Heart left ventricle (tissue), 16 donors: ENCODE data around the gene NHSL2. TPM values are rescaled to one million over a fixed set of nuclear protein-coding genes. Genes with fewer than 3 reads are reported as not detected.
"Not testable (repeated sequence)": the region's sequence is repeated elsewhere in the genome, so short reads cannot be mapped to it uniquely, and the experiment has no call there.

Experiments used
- ATAC-seq, 4 donors: fragments of 200-7000 bp; cut with Tn5 transposase; one replicate each; pipeline ENCODE4 v1.9.1; 2020 to 2022; ENCODE audit warnings: moderate library complexity in 4 of 4, mild to moderate bottlenecking in 3 of 4, moderate number of reproducible peaks in 1 of 4
- DNase-seq, 5 donors: peaks; one replicate each; pipeline ENCODE4 v3.0.0-alpha.2; 2020
- H3K27ac ChIP-seq, 12 donors: fragments of 200-600 bp; sonication (generic) in 4 of 12; one replicate each; pipeline versions ENCODE4 v1.5.0 to v1.8.0; 2016 to 2022; ENCODE audit warnings: mild to moderate bottlenecking in 2 of 12
- H3K27me3 ChIP-seq, 9 donors: fragments of 200-600 bp; sonication (generic) in 2 of 9; one replicate each; pipeline versions ENCODE4 v1.5.1 to v1.8.0; 2016 to 2022; ENCODE audit warnings: mild to moderate bottlenecking in 3 of 9
- H3K36me3 ChIP-seq, 9 donors: fragments of 200-600 bp; sonication (generic) in 2 of 9; one replicate each; pipeline versions ENCODE4 v1.5.0 to v1.8.0; 2018 to 2022; ENCODE audit warnings: mild to moderate bottlenecking in 2 of 9
- H3K4me1 ChIP-seq, 12 donors: fragments of 200-600 bp; sonication (generic) in 4 of 12; one replicate each; pipeline versions ENCODE4 v1.5.0 to v1.8.0; 2016 to 2022; ENCODE audit warnings: mild to moderate bottlenecking in 3 of 12
- H3K4me3 ChIP-seq, 12 donors: fragments of 200-600 bp; sonication (generic) in 4 of 12; one replicate each; pipeline versions ENCODE4 v1.5.0 to v1.8.0; 2017 to 2022; ENCODE audit warnings: mild to moderate bottlenecking in 9 of 12, moderate library complexity in 4 of 12
- H3K9me3 ChIP-seq, 12 donors: fragments of 200-600 bp; sonication (generic) in 4 of 12; one replicate each; pipeline versions ENCODE4 v1.5.0 to v1.8.0; 2016 to 2022; ENCODE audit warnings: mild to moderate bottlenecking in 1 of 12
- CTCF ChIP-seq, 12 donors: fragments of 200-600 bp; sonication (generic) in 4 of 12; IDR thresholded peaks; one replicate each; pipeline versions ENCODE4 v1.5.0 to v1.8.0; 2018 to 2022; ENCODE audit warnings: antibody characterized with exemption in 12 of 12, mild to moderate bottlenecking in 5 of 12
- POLR2A ChIP-seq, 2 donors: fragments of 450-650 bp; IDR thresholded peaks; one replicate each; pipeline ENCODE4 v1.6.1; 2017; ENCODE audit warnings: antibody characterized with exemption in 2 of 2, mild to moderate bottlenecking in 2 of 2, moderate library complexity in 2 of 2
- WGBS, 4 donors: extraction: QIAGEN DNeasy Blood & Tissue Kit in 2 of 4; methylation state at CpG; one replicate each; pipeline versions ENCODE4 v1.1.5 to v1.1.7; 2013 to 2018; 5-methylcytosine and 5-hydroxymethylcytosine counted together
- intact Hi-C, 10 donors: fragments of 100-400 bp; cut with DNase I; formaldehyde crosslinking; loops; one replicate each; pipeline versions ENCODE4 v1.11.1 to v1.14.2; 2022
- polyA plus RNA-seq, 2 donors: library from polyadenylated mRNA; stranded (reverse); fragments of 200-250 nt; gene quantifications; one replicate each; pipeline ENCODE4 v1.2.3, GENCODE V29; 2013
- total RNA-seq, 9 donors: library from RNA; depleted of rRNA in 2 of 9; stranded (reverse); fragments of >200 nt in 2 of 9; fragmentation: NEBNext Ultra II Directional in 3 of 9; extraction: Animal tissue kit (Norgen Biotek cat#: 25700) in 3 of 9; gene quantifications; one replicate each; pipeline versions ENCODE4 v1.1.0 to v1.2.4, GENCODE V29; 2016 to 2023
- donor health status: ischemic (EF 13 %, LVEDD 7.1; RV severe dilation, severe dysfunction).
- donor health status: healthy with polysubstance abuse.
- donor health status: DM: no; HTN: yes; CAD: no.
- donor health status: DM: no; HTN: no; CAD: no.
- donor health status: ischemic (EF 25% LVEDD 6.9; RV normal size, moderate dysfunction).
- donor health status: ischemic (EF 25% LVEDD 5.7; RV mildly dilated, moderate dysfunction).
- donor health status: healthy.
- donor health status: DM: yes; HTN: yes; CAD: no.
- donor health status: ischemic (EF 35%, LVEDD 5.7; RV mildly dilated, moderate dysfunction).
- donor health status: nonischemic (EF 11% LVEDD 7.7; RV severe dilation, severe dysfunction).
- donor health status: DM: yes; HTN: yes; CAD: no.
- donor health status: PGD.
- donor health status: ischemic (EF 29% LVEDD 5.4; RV normal size, mild dysfunction).
- donor health status: nonischemic (EF 23%, LVEDD 6.1; RV moderate dilation, normal function).

Gene NHSL2
- total and polyA plus RNA-seq, 11 donors, result 1.8 to 14.0 (median 5.8) TPM

GRCh38 chrX:72053508-72053907 lies 142.9 kb downstream of the NHSL2 start:
- no peak overlapping the region for H3K4me3 ChIP-seq
- no peaks in the 10 kb centered on the region for H3K36me3 ChIP-seq
- ATAC-seq (no peak), DNase-seq (no peak)
- intact Hi-C loops, result no loop called here
- H3K4me1 ChIP-seq, result peaks cover 0 to 18% (median 0%) of the 10 kb centered on the region in 12 donors
- 84 to 98% (median 92%) methylated on average over 5 of the region's 5 CpGs for WGBS, 4 donors
- TF ChIP-seq POLR2A (IDR thresholded peaks at IDR 0.05), result no peak
- no peak for TF ChIP-seq CTCF (IDR thresholded peaks at IDR 0.05)
- H3K27ac ChIP-seq, result no peak overlapping the region
- no peaks in the 10 kb centered on the region for H3K9me3 ChIP-seq
- H3K27me3 ChIP-seq, result peaks cover 0 to 31% (median 0%) of the 10 kb centered on the region in 9 donors

- TF ChIP-seq CTCF (IDR thresholded peaks at IDR 0.05), result no peak
- no peak for TF ChIP-seq POLR2A (IDR thresholded peaks at IDR 0.05)
- Histone ChIP-seq H3K27ac (no peak overlapping the region), H3K4me1 (peaks cover 0 to 22% (median 0%) of the 10 kb centered on the region in 12 donors), H3K4me3 (no peak overlapping the region), H3K9me3 (no peaks in the 10 kb centered on the region), H3K27me3 (peaks cover 0 to 42% (median 0%) of the 10 kb centered on the region in 9 donors), H3K36me3 (no peaks in the 10 kb centered on the region)
- DNase-seq (no peak), ATAC-seq (no peak)
- 62 to 89% (median 79%) methylated on average over 19 of the region's 19 CpGs for WGBS, 4 donors
- intact Hi-C loops, result no loop called here
Measured at GRCh38 chrX:72054779-72055489, 144.3 kb downstream of the NHSL2 start.

- WGBS, 4 donors, result 43 to 48% (median 47%) methylated on average over 4 of the region's 4 CpGs
- Histone ChIP-seq H3K4me1 (peaks cover 0 to 28% (median 0%) of the 10 kb centered on the region in 12 donors), H3K4me3 (no peak overlapping the region), H3K27me3 (peaks cover 0 to 48% (median 0%) of the 10 kb centered on the region in 9 donors), H3K9me3 (no peaks in the 10 kb centered on the region), H3K27ac (no peak overlapping the region), H3K36me3 (no peaks in the 10 kb centered on the region)
- DNase-seq, result no peak
- ATAC-seq, result peak in 1 of 4 donors; percentile 34
- TF ChIP-seq POLR2A (IDR thresholded peaks at IDR 0.05), result no peak
- TF ChIP-seq CTCF (IDR thresholded peaks at IDR 0.05), result no peak
- intact Hi-C loops, result no loop called here
Measured at GRCh38 chrX:72057331-72057730, 146.7 kb downstream of the NHSL2 start.

GRCh38 chrX:72057849-72058248 lies 147.2 kb downstream of the NHSL2 start:
- Histone ChIP-seq H3K36me3 (no peaks in the 10 kb centered on the region), H3K4me1 (peaks cover 0 to 31% (median 0%) of the 10 kb centered on the region in 12 donors), H3K4me3 (no peak overlapping the region), H3K27ac (peak overlapping the region in 1 of 12 donors; percentile 22), H3K27me3 (peaks cover 0 to 53% (median 0%) of the 10 kb centered on the region in 9 donors), H3K9me3 (no peaks in the 10 kb centered on the region)
- intact Hi-C loops, result no loop called here
- TF ChIP-seq CTCF (IDR thresholded peaks at IDR 0.05) (no peak), POLR2A (IDR thresholded peaks at IDR 0.05) (no peak)
- WGBS, 4 donors, result 35 to 58% (median 46%) methylated on average over 1 of the region's 1 CpG
- no peak for DNase-seq
- no peak for ATAC-seq

GRCh38 chrX:72058346-72058745 lies 147.7 kb downstream of the NHSL2 start:
- H3K36me3 ChIP-seq, H3K4me3 ChIP-seq, ATAC-seq, intact Hi-C loops, H3K9me3 ChIP-seq, DNase-seq: not testable (repeated sequence)
- peaks cover 0 to 54% (median 0%) of the 10 kb centered on the region in 9 donors for H3K27me3 ChIP-seq
- peaks cover 0 to 35% (median 0%) of the 10 kb centered on the region in 12 donors for H3K4me1 ChIP-seq
- peak overlapping the region in 1 of 12 donors; percentile 22 for H3K27ac ChIP-seq
- WGBS, 4 donors, result 78 to 89% (median 87%) methylated on average over 15 of the region's 15 CpGs
